Measurements from ENCODE around the gene MYL12A. TPM values are rescaled to one million over a fixed set of nuclear protein-coding genes. Genes with fewer than 3 reads are reported as not detected.

Gene MYL12A
- total and polyA plus RNA-seq, 4 donors = 158 to 314 (median 179) TPM

GRCh38 chr18:3199942-3200645 is 47.5 kb upstream of the MYL12A start:
- DNase-seq (ENCODE audit: low spot score) = no peak
- H3K9ac ChIP-seq (ENCODE audit: low read depth in 1 of 2, low read length in 2 of 2) = no peak overlapping the region
- H3K9me3 ChIP-seq (ENCODE audit: control insufficient read depth in 4 of 4, low read length in 3 of 4) = no peaks in the 10 kb centered on the region
- no peak overlapping the region for H3K4me3 ChIP-seq (ENCODE audit: low read depth in 1 of 3, low read length in 3 of 3)
- peaks cover 0 to 1% (median under 1%) of the 10 kb centered on the region in 4 donors for H3K4me1 ChIP-seq (ENCODE audit: control insufficient read depth in 4 of 4, insufficient read depth in 4 of 4, low read length in 3 of 4)
- no peak overlapping the region for H3K27ac ChIP-seq (ENCODE audit: low read depth in 1 of 2, low read length in 2 of 2)
- TF ChIP-seq REST (IDR thresholded peaks at IDR 0.05) (no peak), NR2F2 (IDR thresholded peaks at IDR 0.05) (no peak), RAD21 (IDR thresholded peaks at IDR 0.05) (no peak), TAF1 (conservative IDR thresholded peaks at IDR 0.05) (no peak), YY1 (IDR thresholded peaks at IDR 0.05) (no peak), HNF4G (IDR thresholded peaks at IDR 0.05) (no peak), RXRA (IDR thresholded peaks at IDR 0.05) (no peak), FOXA1 (IDR thresholded peaks at IDR 0.05) (no peak)
- TF ChIP-seq, protein P1, sequence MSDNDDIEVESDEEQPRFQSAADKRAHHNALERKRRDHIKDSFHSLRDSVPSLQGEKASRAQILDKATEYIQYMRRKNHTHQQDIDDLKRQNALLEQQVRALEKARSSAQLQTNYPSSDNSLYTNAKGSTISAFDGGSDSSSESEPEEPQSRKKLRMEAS (IDR thresholded peaks at IDR 0.05) = no peak
- H3K36me3 ChIP-seq (ENCODE audit: control insufficient read depth in 4 of 4, insufficient read depth in 3 of 4, low read depth in 1 of 4, low read length in 3 of 4) = no peaks in the 10 kb centered on the region
- no peaks in the 10 kb centered on the region for H3K27me3 ChIP-seq (ENCODE audit: control insufficient read depth in 4 of 4, insufficient read depth in 4 of 4, low read length in 3 of 4)
- WGBS = 85% methylated on average over 2 of the region's 2 CpGs

DNA sequence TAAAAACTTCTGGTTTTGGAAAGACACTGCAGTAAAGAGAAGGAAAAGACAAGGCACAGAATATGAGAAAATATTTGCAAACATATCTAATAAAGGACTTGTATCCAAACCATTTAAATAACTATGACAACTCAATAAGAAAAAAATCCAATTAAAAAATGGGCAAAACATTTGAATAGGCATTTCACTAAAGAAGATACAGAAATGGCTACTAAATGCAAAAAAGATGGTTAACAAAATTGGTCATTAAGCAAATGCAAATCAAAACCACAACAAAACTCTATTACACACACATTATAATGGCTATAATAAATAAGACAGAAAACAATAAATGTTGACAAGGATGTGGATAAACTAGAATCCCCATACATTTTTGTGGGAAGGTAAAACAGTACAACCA is 42.4 kb upstream of the MYL12A start:
- Histone ChIP-seq H3K9me3 (ENCODE audit: control insufficient read depth in 4 of 4, low read length in 3 of 4) (no peaks in the 10 kb centered on the region), H3K27ac (ENCODE audit: low read depth in 1 of 2, low read length in 2 of 2) (no peak overlapping the region), H3K27me3 (ENCODE audit: control insufficient read depth in 4 of 4, insufficient read depth in 4 of 4, low read length in 3 of 4) (no peaks in the 10 kb centered on the region), H3K36me3 (ENCODE audit: control insufficient read depth in 4 of 4, insufficient read depth in 3 of 4, low read depth in 1 of 4, low read length in 3 of 4) (peaks cover 0 to 2% (median 0%) of the 10 kb centered on the region in 4 donors), H3K4me1 (ENCODE audit: control insufficient read depth in 4 of 4, insufficient read depth in 4 of 4, low read length in 3 of 4) (no peaks in the 10 kb centered on the region), H3K4me3 (ENCODE audit: low read depth in 1 of 3, low read length in 3 of 3) (no peak overlapping the region), H3K9ac (ENCODE audit: low read depth in 1 of 2, low read length in 2 of 2) (no peak overlapping the region)
- TF ChIP-seq GABPA (IDR thresholded peaks at IDR 0.05 in 1 of 2, conservative IDR thresholded peaks at IDR 0.05 in 1 of 2) = no peak
- DNase-seq (ENCODE audit: low spot score) = no peak

DNA sequence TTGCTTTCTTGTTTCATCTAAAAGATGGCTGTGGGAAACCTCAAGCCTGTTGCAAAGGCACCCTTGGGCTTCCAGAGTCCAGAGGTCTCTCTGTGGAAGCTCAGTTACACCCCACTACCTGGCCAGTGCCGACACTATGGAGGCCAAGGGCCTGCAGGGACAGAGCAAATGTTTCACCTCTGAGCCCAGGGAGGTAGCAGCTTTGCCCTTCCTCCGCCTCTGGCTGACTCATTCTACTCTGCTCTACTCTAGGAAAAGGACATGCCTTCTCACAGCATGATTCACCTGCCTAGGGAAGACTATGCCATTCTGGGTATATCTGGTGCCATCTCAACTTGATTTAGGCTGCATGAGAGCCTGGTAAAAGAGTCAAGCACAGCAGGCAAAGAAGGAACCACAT is 40.0 kb upstream of the MYL12A start:
- Histone ChIP-seq H3K36me3 (ENCODE audit: control insufficient read depth in 4 of 4, insufficient read depth in 3 of 4, low read depth in 1 of 4, low read length in 3 of 4) (peaks cover 0 to 2% (median 0%) of the 10 kb centered on the region in 4 donors), H3K4me1 (ENCODE audit: control insufficient read depth in 4 of 4, insufficient read depth in 4 of 4, low read length in 3 of 4) (no peaks in the 10 kb centered on the region), H3K4me3 (ENCODE audit: low read depth in 1 of 3, low read length in 3 of 3) (no peak overlapping the region), H3K27ac (ENCODE audit: low read depth in 1 of 2, low read length in 2 of 2) (no peak overlapping the region), H3K27me3 (ENCODE audit: control insufficient read depth in 4 of 4, insufficient read depth in 4 of 4, low read length in 3 of 4) (no peaks in the 10 kb centered on the region), H3K9me3 (ENCODE audit: control insufficient read depth in 4 of 4, low read length in 3 of 4) (no peaks in the 10 kb centered on the region), H3K9ac (ENCODE audit: low read depth in 1 of 2, low read length in 2 of 2) (no peak overlapping the region)
- TF ChIP-seq REST (IDR thresholded peaks at IDR 0.05) = no peak
- no peak for TF ChIP-seq FOXA2 (IDR thresholded peaks at IDR 0.05)
- TF ChIP-seq NR2F2 (IDR thresholded peaks at IDR 0.05) = no peak
- no peak for TF ChIP-seq YY1 (IDR thresholded peaks at IDR 0.05)
- DNase-seq (ENCODE audit: low spot score) = no peak
- WGBS = 76% methylated on average over 2 of the region's 2 CpGs

All from liver (tissue), 9 donors.